ENCODE data around the gene FBXL19.

DNA sequence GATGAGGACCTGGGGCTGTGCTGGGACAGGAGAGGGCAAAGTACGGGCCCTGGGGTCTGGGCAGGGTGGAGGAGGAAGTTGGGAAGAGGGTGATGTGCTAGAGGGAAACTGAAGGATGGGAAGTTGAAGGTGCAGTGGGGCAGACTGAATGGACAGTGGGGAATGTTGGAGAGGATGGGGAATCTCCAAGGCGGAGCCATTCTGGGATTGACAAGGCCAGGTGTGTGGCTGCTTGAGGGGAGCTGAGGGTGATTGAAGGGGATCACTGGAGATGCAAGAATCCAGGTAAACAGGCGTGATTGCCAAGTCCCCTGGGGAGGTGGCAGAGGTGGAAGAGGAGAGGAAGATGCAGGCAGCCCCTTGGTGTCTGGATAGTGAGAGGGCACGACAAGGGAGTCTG, 53.1 kb downstream of the FBXL19 start:
- TF ChIP-seq, protein P1, sequence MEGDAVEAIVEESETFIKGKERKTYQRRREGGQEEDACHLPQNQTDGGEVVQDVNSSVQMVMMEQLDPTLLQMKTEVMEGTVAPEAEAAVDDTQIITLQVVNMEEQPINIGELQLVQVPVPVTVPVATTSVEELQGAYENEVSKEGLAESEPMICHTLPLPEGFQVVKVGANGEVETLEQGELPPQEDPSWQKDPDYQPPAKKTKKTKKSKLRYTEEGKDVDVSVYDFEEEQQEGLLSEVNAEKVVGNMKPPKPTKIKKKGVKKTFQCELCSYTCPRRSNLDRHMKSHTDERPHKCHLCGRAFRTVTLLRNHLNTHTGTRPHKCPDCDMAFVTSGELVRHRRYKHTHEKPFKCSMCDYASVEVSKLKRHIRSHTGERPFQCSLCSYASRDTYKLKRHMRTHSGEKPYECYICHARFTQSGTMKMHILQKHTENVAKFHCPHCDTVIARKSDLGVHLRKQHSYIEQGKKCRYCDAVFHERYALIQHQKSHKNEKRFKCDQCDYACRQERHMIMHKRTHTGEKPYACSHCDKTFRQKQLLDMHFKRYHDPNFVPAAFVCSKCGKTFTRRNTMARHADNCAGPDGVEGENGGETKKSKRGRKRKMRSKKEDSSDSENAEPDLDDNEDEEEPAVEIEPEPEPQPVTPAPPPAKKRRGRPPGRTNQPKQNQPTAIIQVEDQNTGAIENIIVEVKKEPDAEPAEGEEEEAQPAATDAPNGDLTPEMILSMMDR (IDR thresholded peaks at IDR 0.05; ENCODE audit: low read depth, low read length, missing input control) = no peak
- TF ChIP-seq YY1 (IDR thresholded peaks at IDR 0.05) = no peak
- TF ChIP-seq, protein P2, sequence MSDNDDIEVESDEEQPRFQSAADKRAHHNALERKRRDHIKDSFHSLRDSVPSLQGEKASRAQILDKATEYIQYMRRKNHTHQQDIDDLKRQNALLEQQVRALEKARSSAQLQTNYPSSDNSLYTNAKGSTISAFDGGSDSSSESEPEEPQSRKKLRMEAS (IDR thresholded peaks at IDR 0.05) = no peak
- no peak for TF ChIP-seq TAF1 (conservative IDR thresholded peaks at IDR 0.05)
- TF ChIP-seq, protein P3, sequence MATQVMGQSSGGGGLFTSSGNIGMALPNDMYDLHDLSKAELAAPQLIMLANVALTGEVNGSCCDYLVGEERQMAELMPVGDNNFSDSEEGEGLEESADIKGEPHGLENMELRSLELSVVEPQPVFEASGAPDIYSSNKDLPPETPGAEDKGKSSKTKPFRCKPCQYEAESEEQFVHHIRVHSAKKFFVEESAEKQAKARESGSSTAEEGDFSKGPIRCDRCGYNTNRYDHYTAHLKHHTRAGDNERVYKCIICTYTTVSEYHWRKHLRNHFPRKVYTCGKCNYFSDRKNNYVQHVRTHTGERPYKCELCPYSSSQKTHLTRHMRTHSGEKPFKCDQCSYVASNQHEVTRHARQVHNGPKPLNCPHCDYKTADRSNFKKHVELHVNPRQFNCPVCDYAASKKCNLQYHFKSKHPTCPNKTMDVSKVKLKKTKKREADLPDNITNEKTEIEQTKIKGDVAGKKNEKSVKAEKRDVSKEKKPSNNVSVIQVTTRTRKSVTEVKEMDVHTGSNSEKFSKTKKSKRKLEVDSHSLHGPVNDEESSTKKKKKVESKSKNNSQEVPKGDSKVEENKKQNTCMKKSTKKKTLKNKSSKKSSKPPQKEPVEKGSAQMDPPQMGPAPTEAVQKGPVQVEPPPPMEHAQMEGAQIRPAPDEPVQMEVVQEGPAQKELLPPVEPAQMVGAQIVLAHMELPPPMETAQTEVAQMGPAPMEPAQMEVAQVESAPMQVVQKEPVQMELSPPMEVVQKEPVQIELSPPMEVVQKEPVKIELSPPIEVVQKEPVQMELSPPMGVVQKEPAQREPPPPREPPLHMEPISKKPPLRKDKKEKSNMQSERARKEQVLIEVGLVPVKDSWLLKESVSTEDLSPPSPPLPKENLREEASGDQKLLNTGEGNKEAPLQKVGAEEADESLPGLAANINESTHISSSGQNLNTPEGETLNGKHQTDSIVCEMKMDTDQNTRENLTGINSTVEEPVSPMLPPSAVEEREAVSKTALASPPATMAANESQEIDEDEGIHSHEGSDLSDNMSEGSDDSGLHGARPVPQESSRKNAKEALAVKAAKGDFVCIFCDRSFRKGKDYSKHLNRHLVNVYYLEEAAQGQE (IDR thresholded peaks at IDR 0.05) = no peak
- TF ChIP-seq EGR1 (IDR thresholded peaks at IDR 0.05; ENCODE audit: low read depth in 2 of 2) = no peak
- TF ChIP-seq SP1 (IDR thresholded peaks at IDR 0.05) = no peak
- no peak for TF ChIP-seq RAD21 (IDR thresholded peaks at IDR 0.05)
- no peak for TF ChIP-seq JUND (IDR thresholded peaks at IDR 0.05)
- TF ChIP-seq, protein P4, sequence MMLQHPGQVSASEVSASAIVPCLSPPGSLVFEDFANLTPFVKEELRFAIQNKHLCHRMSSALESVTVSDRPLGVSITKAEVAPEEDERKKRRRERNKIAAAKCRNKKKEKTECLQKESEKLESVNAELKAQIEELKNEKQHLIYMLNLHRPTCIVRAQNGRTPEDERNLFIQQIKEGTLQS (IDR thresholded peaks at IDR 0.05) = no peak
- TF ChIP-seq GABPA (IDR thresholded peaks at IDR 0.05 in 1 of 2, conservative IDR thresholded peaks at IDR 0.05 in 1 of 2) = no peak
